Kidney (tissue), 14 donors: ENCODE measurements around the gene TRIM25. TPM values are rescaled to one million over a fixed set of nuclear protein-coding genes. Genes with fewer than 3 reads are reported as not detected.

ENCODE experiments used
- DNase-seq, 5 donors: peaks; one replicate each; pipeline ENCODE4 v3.0.0-alpha.2; 2013 to 2020
- FAIRE-seq: peaks from 2 replicates; lab custom pipeline; 2012; peaks lifted over from hg19 to GRCh38; lab: Jason Lieb, UNC
- H3K27ac ChIP-seq, 2 donors: one replicate each; pipeline ENCODE4 v1.7.0; 2013; ENCODE audit warnings: low read depth in 2 of 2, low read length in 2 of 2, inconsistent platforms in 1 of 2
- H3K27me3 ChIP-seq: one replicate; pipeline ENCODE4 v1.7.1; 2013; ENCODE audit warnings: low read length, inconsistent platforms; ENCODE audit not compliant: control insufficient read depth, insufficient read depth
- H3K36me3 ChIP-seq, 3 donors: one replicate each; pipeline versions ENCODE4 v1.7.0 to v1.7.1; 2013; ENCODE audit warnings: low read length in 3 of 3, control low read depth in 1 of 3, inconsistent platforms in 1 of 3; ENCODE audit not compliant: insufficient read depth in 3 of 3, control insufficient read depth in 2 of 3
- H3K4me1 ChIP-seq, 3 donors: one replicate each; pipeline versions ENCODE4 v1.7.0 to v1.7.1; 2013; ENCODE audit warnings: low read length in 3 of 3, inconsistent platforms in 1 of 3, low read depth in 1 of 3; ENCODE audit not compliant: control insufficient read depth in 2 of 3, insufficient read depth in 2 of 3
- H3K4me3 ChIP-seq, 3 donors: one replicate each; pipeline versions ENCODE4 v1.7.0 to v1.8.1; 2013; ENCODE audit warnings: low read length in 3 of 3, control low read depth in 1 of 3, inconsistent platforms in 1 of 3
- H3K9ac ChIP-seq, 3 donors: one replicate each; pipeline versions ENCODE4 v1.7.0 to v1.7.1; 2013; ENCODE audit warnings: low read length in 3 of 3, control low read depth in 1 of 3, inconsistent platforms in 1 of 3
- H3K9me3 ChIP-seq, 3 donors: one replicate each; pipeline versions ENCODE4 v1.7.0 to v1.7.1; 2013; ENCODE audit warnings: low read length in 3 of 3, control low read depth in 1 of 3, inconsistent platforms in 1 of 3; ENCODE audit not compliant: control insufficient read depth in 2 of 3, insufficient read depth in 1 of 3
- CTCF ChIP-seq: IDR thresholded peaks from 3 replicates; pipeline ENCODE4 v1.5.1; 2012; ENCODE audit warnings: mild to moderate bottlenecking, moderate library complexity, borderline replicate concordance; ENCODE audit not compliant: insufficient read depth; ENCODE audit errors: extremely low read depth
- intact Hi-C: fragments of 100-400 bp; cut with DNase I; formaldehyde crosslinking; loops from one replicate; pipeline ENCODE4 v1.11.1; 2022
- polyA plus RNA-seq: library from polyadenylated mRNA; stranded (reverse); fragments of 350-450 nt; fragmentation: Illumina TruSeq; extraction: RNeasy Lipid Tissue Mini Kit (QIAGEN cat#74804); gene quantifications from one replicate; pipeline ENCODE4 v1.2.3, GENCODE V29; 2014; ENCODE audit warnings: low read depth, low replicate concordance; ENCODE audit not compliant: insufficient read depth
- total RNA-seq: library from RNA; stranded (reverse); fragmentation: NEBNext Ultra II Directional; extraction: Animal tissue kit (Norgen Biotek cat#: 25700); gene quantifications from one replicate; pipeline ENCODE4 v1.2.1, GENCODE V29; 2021
- donor health status: control.
- donor health status: control.
- donor health status: control.
- donor health status: control.
- donor health status: control.
- donor health status: DM: yes; HTN: yes; CAD: no.
- donor health status: Normal renal cell carcinoma (clear cell type).

The TRIM25 gene
- total and polyA plus RNA-seq, 2 donors from 2014 or later, result 8.4 to 62.3 TPM

GRCh38 chr17:56949595-56949994 is 35.7 kb upstream of the TRIM25 start:
- H3K9me3 ChIP-seq, result no peaks in the 10 kb centered on the region
- no peak overlapping the region for H3K4me3 ChIP-seq
- FAIRE-seq (no peak), DNase-seq (no peak)
- intact Hi-C loops, result loop anchor here (10.0 kb wide), 1 partner anchor 125 kb away; no protein-coding TSS in a partner anchor
- no peak overlapping the region for H3K27ac ChIP-seq
- no peak for TF ChIP-seq CTCF
- peaks cover 4 to 11% (median 8%) of the 10 kb centered on the region in 3 donors for H3K36me3 ChIP-seq
- H3K4me1 ChIP-seq, result peaks cover 0 to 2% (median 0%) of the 10 kb centered on the region in 3 donors
- H3K27me3 ChIP-seq, result no peaks in the 10 kb centered on the region
- no peak overlapping the region for H3K9ac ChIP-seq

- Histone ChIP-seq H3K9me3 (no peaks in the 10 kb centered on the region), H3K27me3 (no peaks in the 10 kb centered on the region), H3K9ac (no peak overlapping the region), H3K4me1 (peaks cover 0 to 2% (median 0%) of the 10 kb centered on the region in 3 donors), H3K4me3 (no peak overlapping the region), H3K27ac (no peak overlapping the region), H3K36me3 (peaks cover 4 to 15% (median 11%) of the 10 kb centered on the region in 3 donors)
- no peak for TF ChIP-seq CTCF
- intact Hi-C loops, result loop anchor here (10.0 kb wide), 1 partner anchor 124 kb away; no protein-coding TSS in a partner anchor
- no peak for DNase-seq
- no peak for FAIRE-seq
Observed at GRCh38 chr17:56948491-56948890, 34.6 kb upstream of the TRIM25 start.

GRCh38 chr17:56947741-56948140 is 33.9 kb upstream of the TRIM25 start:
- H3K27me3 ChIP-seq, result no peaks in the 10 kb centered on the region
- no peaks in the 10 kb centered on the region for H3K9me3 ChIP-seq
- H3K9ac ChIP-seq, result no peak overlapping the region
- TF ChIP-seq CTCF, result no peak
- DNase-seq, result no peak
- intact Hi-C loops, result loop anchor here (10.0 kb wide), 1 partner anchor 123 kb away; no protein-coding TSS in a partner anchor
- FAIRE-seq, result no peak
- H3K4me3 ChIP-seq, result no peak overlapping the region
- H3K4me1 ChIP-seq, result peaks cover 0 to 2% (median 0%) of the 10 kb centered on the region in 3 donors
- H3K27ac ChIP-seq, result no peak overlapping the region
- peaks cover 4 to 20% (median 15%) of the 10 kb centered on the region in 3 donors for H3K36me3 ChIP-seq
